Chondrocyte (in vitro differentiated cells): ENCODE measurements around the gene PANK3. TPM values are rescaled to one million over a fixed set of nuclear protein-coding genes. Genes with fewer than 3 reads are reported as not detected.

Experiments used
- DNase-seq: peaks from one replicate; pipeline ENCODE4 v3.0.0; 2021; ENCODE audit warnings: mixed read lengths, low spot score
- H3K27ac Mint-ChIP-seq: one replicate; pipeline ENCODE4 v1.8.0; 2021; ENCODE audit warnings: mild to moderate bottlenecking, moderate library complexity, mixed read lengths; ENCODE audit not compliant: unreplicated experiment
- H3K27me3 Mint-ChIP-seq: 2 replicates; pipeline ENCODE4 v1.8.0; 2021; ENCODE audit warnings: low read depth, mixed read lengths
- H3K36me3 Mint-ChIP-seq: 2 replicates; pipeline ENCODE4 v1.8.0; 2021; ENCODE audit warnings: low read depth, mixed read lengths
- H3K4me1 Mint-ChIP-seq: 2 replicates; pipeline ENCODE4 v1.8.0; 2021; ENCODE audit warnings: low read depth, mild to moderate bottlenecking, mixed read lengths
- H3K4me3 Mint-ChIP-seq: one replicate; pipeline ENCODE4 v1.8.0; 2021; ENCODE audit warnings: mild to moderate bottlenecking, moderate library complexity, mixed read lengths; ENCODE audit not compliant: unreplicated experiment
- H3K9me3 Mint-ChIP-seq: 2 replicates; pipeline ENCODE4 v1.8.0; 2021; ENCODE audit warnings: low read depth, mixed read lengths
- total RNA-seq: library from RNA; stranded (reverse); gene quantifications from 3 replicates; pipeline ENCODE4 v1.2.1, GENCODE V29; 2021
- TF ChIP-seq, protein P1 (sequence below): fragments of 200-600 bp; sonication (generic); IDR thresholded peaks from 2 replicates; pipeline ENCODE4 v1.5.0; 2021; ENCODE audit warnings: antibody characterized with exemption, mild to moderate bottlenecking, moderate library complexity

The PANK3 gene
- total RNA-seq, 1 donor from 2014 or later: 112 TPM

GRCh38 chr5:168531987-168532864 is 46.9 kb downstream of the PANK3 start:
- H3K4me1 Mint-ChIP-seq: peaks cover 17% of the 10 kb centered on the region
- no peak overlapping the region for H3K27ac Mint-ChIP-seq
- H3K4me3 Mint-ChIP-seq: no peak overlapping the region
- H3K27me3 Mint-ChIP-seq: no peaks in the 10 kb centered on the region
- DNase-seq: no peak
- TF ChIP-seq, protein P1, sequence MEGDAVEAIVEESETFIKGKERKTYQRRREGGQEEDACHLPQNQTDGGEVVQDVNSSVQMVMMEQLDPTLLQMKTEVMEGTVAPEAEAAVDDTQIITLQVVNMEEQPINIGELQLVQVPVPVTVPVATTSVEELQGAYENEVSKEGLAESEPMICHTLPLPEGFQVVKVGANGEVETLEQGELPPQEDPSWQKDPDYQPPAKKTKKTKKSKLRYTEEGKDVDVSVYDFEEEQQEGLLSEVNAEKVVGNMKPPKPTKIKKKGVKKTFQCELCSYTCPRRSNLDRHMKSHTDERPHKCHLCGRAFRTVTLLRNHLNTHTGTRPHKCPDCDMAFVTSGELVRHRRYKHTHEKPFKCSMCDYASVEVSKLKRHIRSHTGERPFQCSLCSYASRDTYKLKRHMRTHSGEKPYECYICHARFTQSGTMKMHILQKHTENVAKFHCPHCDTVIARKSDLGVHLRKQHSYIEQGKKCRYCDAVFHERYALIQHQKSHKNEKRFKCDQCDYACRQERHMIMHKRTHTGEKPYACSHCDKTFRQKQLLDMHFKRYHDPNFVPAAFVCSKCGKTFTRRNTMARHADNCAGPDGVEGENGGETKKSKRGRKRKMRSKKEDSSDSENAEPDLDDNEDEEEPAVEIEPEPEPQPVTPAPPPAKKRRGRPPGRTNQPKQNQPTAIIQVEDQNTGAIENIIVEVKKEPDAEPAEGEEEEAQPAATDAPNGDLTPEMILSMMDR: no peak
- peaks cover 3% of the 10 kb centered on the region for H3K9me3 Mint-ChIP-seq
- H3K36me3 Mint-ChIP-seq: no peaks in the 10 kb centered on the region

DNA sequence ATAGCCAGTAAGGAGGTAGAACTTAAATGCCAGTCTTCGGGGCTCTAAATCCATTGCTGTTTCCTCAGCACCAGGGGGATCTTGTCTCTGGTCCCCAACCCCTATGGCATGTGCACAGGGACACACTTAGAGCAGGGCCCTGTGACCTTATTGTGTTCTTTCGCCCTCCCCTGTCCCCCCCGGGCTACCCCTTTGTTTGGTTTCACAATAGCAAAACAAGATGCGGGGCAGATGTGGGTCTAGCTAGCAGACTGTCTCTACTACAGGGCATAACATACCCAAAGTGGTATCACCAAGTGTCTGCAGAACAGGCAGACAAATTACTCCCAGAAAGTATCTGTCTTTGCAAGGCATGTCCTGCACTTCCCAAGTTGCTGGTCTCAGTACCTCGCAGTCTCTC is 48.0 kb downstream of the PANK3 start:
- no peak for DNase-seq
- no peaks in the 10 kb centered on the region for H3K36me3 Mint-ChIP-seq
- H3K27ac Mint-ChIP-seq: no peak overlapping the region
- H3K4me1 Mint-ChIP-seq: peaks cover 17% of the 10 kb centered on the region
- TF ChIP-seq, protein P1: no peak
- H3K9me3 Mint-ChIP-seq: peaks cover 3% of the 10 kb centered on the region
- H3K27me3 Mint-ChIP-seq: no peaks in the 10 kb centered on the region
- H3K4me3 Mint-ChIP-seq: peak overlapping the region; percentile 9

DNA sequence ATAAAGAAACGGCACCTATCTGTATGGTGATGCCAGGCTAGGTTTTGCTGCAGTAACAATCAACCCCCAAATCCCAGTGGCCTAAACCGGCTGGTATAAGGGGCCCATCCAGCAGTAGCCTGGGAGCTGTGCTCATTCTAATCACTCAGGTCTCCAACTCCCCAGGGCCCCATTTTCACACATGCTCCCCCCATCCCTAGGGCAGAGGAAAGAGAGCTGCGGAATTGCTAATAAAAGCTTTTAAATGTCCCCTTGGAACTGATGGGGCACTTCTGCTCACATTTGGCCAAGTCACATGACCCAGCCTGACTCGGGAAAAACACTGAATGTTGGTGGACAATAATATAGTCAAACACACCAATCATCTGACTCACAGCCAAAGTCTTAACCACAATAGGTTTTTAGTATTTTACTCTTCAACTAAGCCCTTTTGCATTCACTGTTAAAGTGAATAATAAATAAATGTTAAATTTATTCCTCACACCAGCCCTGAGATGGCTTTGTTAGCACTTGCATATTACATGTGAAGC is 48.5 kb downstream of the PANK3 start:
- Mint-ChIP-seq H3K4me3 (peak overlapping the region; percentile 71), H3K4me1 (peaks cover 17% of the 10 kb centered on the region), H3K27me3 (no peaks in the 10 kb centered on the region), H3K36me3 (no peaks in the 10 kb centered on the region), H3K9me3 (peaks cover 3% of the 10 kb centered on the region), H3K27ac (no peak overlapping the region)
- TF ChIP-seq, protein P1: no peak
- no peak for DNase-seq

DNA sequence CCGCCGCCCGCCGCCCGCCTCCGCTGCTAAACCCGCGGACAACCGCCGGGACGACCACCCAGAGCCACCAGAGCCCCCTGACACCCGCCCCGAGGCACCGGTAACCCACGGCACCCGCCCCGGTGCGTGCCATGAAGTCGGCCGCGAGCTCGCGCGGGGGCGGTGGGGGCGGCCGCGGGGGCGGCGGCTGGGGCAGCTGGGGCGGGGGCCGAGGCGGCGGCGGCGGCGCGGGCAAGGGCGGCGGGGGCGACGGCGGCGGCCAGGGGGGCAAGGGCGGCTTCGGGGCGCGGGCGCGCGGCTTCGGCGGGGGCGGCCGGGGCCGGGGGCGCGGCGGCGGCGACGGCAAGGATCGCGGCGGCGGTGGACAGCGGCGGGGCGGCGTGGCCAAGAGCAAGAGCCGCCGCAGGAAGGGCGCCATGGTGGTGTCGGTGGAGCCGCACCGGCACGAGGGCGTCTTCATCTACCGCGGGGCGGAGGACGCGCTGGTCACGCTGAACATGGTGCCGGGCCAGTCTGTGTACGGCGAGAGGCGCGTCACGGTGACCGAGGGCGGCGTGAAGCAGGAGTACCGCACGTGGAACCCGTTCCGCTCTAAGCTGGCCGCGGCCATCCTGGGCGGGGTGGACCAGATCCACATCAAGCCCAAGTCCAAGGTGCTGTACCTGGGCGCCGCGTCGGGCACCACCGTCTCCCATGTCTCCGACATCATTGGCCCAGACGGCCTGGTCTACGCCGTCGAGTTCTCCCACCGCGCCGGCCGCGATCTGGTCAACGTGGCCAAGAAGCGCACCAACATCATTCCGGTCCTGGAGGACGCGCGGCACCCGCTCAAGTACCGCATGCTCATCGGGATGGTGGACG is 49.6 kb downstream of the PANK3 start:
- Mint-ChIP-seq H3K36me3 (peaks cover 1% of the 10 kb centered on the region), H3K27me3 (no peaks in the 10 kb centered on the region), H3K4me3 (peak overlapping the region; percentile 71), H3K9me3 (peaks cover 3% of the 10 kb centered on the region), H3K4me1 (peaks cover 17% of the 10 kb centered on the region), H3K27ac (no peak overlapping the region)
- DNase-seq: no peak
- TF ChIP-seq, protein P1: no peak
